Measurements from ENCODE around the gene ITIH5. TPM values are rescaled to one million over a fixed set of nuclear protein-coding genes. Genes with fewer than 3 reads are reported as not detected.

ITIH5 gene
- total and polyA plus RNA-seq, 8 donors: 4.4 to 28.6 (median 9.4) TPM

GRCh38 chr10:7592627-7593026 is 74.1 kb downstream of the ITIH5 start:
- FAIRE-seq (no peak), DNase-seq (no peak), ATAC-seq (no peak)
- intact Hi-C loops (cut with DNase I): no loop called here
- no peak overlapping the region for H3K4me3 ChIP-seq
- 80 to 82% methylated on average over 5 of the region's 5 CpGs for WGBS, 2 donors
- TF ChIP-seq CTCF (IDR thresholded peaks at IDR 0.05): no peak
- no peaks in the 10 kb centered on the region for H3K9me3 ChIP-seq
- H3K36me3 ChIP-seq: no peaks in the 10 kb centered on the region
- H3K27me3 ChIP-seq: no peaks in the 10 kb centered on the region
- H3K4me1 ChIP-seq: no peaks in the 10 kb centered on the region
- H3K27ac ChIP-seq: no peak overlapping the region

- FAIRE-seq (no peak), DNase-seq (no peak), ATAC-seq (no peak)
- no peak for TF ChIP-seq CTCF (IDR thresholded peaks at IDR 0.05)
- WGBS, 2 donors: 68 to 91% methylated on average over 9 of the region's 9 CpGs
- H3K27me3 ChIP-seq: no peaks in the 10 kb centered on the region
- no peak overlapping the region for H3K4me3 ChIP-seq
- intact Hi-C loops (cut with DNase I): no loop called here
- H3K27ac ChIP-seq: no peak overlapping the region
- H3K9me3 ChIP-seq: no peaks in the 10 kb centered on the region
- H3K4me1 ChIP-seq: no peaks in the 10 kb centered on the region
- no peaks in the 10 kb centered on the region for H3K36me3 ChIP-seq
Measured at GRCh38 chr10:7590271-7590670, 76.5 kb downstream of the ITIH5 start.

DNA sequence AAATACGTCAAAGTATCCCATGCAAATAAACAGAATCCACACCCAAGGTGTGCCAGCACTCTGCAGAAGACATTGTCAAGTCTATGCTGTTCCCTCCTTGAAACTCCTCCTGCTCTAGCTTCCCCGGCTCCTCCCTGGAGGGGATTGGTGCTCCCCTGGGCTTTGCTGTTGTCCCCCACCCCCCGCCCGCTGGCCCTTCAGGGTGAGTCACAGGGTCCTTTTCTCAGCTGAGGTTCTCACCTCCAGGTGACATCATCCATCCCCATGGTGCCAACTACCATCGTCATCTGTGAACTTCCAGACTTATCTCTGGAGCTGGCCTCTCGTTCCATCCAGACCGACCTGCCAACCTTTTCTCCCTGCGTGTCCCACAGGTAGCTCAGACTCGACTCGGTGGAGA is 77.0 kb downstream of the ITIH5 start:
- Histone ChIP-seq H3K4me3 (no peak overlapping the region), H3K9me3 (no peaks in the 10 kb centered on the region), H3K36me3 (no peaks in the 10 kb centered on the region), H3K27me3 (no peaks in the 10 kb centered on the region), H3K27ac (no peak overlapping the region), H3K4me1 (no peaks in the 10 kb centered on the region)
- 54 to 81% methylated on average over 10 of the region's 10 CpGs for WGBS, 2 donors
- TF ChIP-seq CTCF (IDR thresholded peaks at IDR 0.05): no peak
- ATAC-seq (no peak), DNase-seq (no peak), FAIRE-seq (no peak)
- intact Hi-C loops (cut with DNase I): no loop called here

DNA sequence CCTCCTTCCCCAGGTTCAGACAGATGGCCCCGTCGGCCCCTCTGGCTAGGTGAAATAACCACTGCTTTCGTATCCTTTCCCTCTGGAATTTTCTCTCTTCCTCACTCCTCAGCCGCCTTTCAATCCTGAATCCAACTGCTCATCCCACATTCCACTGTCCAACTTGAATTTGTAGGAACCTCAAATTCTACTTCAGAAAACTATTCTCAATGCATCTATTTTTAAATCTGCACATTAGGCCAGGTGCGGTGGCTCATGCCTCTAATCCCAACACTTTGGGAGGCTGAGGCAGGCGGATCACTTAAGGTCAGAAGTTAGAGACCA is 78.9 kb downstream of the ITIH5 start:
- no peak overlapping the region for H3K27ac ChIP-seq
- intact Hi-C loops (cut with DNase I): no loop called here
- no peak for ATAC-seq
- DNase-seq: no peak
- H3K4me1 ChIP-seq: no peaks in the 10 kb centered on the region
- TF ChIP-seq CTCF (IDR thresholded peaks at IDR 0.05): no peak
- H3K4me3 ChIP-seq: no peak overlapping the region
- H3K27me3 ChIP-seq: no peaks in the 10 kb centered on the region
- no peak for FAIRE-seq
- no peaks in the 10 kb centered on the region for H3K36me3 ChIP-seq
- WGBS, 2 donors: 78 to 88% methylated on average over 6 of the region's 6 CpGs
- no peaks in the 10 kb centered on the region for H3K9me3 ChIP-seq

DNA sequence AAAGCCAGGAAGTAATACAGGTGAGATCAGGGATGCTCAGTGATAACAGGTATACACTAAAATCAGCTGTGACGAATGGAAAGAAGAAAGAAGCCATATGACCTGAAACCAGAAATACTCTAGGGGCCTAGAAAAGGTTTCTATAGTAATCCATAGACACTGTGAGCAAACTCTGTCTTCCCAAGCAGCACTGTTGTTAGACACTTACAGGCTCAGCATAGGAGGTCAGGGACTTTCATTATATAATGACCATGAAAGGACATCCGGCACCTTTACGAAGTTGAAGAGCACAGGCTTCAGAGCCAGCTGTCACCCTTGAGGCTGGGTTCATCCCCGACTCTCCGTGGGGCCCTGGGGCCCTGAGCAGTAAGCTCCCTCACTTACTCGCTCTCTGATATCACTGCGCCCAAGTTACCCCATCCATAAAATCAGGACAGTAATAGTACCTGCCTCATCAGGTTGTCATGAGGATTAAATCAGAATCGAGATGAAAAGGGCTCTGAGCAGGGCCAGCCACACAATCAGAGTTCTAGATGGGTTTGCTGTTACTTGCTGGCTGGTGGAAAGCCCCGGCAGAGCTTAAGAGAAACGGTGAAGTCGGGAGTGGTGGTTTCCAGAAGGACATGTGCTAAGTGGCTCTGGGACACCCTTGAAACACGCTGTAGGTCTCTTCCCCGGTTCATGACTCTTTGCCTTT is 79.5 kb downstream of the ITIH5 start:
- 67 to 75% methylated on average over 13 of the region's 13 CpGs for WGBS, 2 donors
- no peaks in the 10 kb centered on the region for H3K9me3 ChIP-seq
- DNase-seq (no peak), ATAC-seq (no peak), FAIRE-seq (no peak)
- no peaks in the 10 kb centered on the region for H3K27me3 ChIP-seq
- intact Hi-C loops (cut with DNase I): no loop called here
- H3K27ac ChIP-seq: no peak overlapping the region
- H3K4me1 ChIP-seq: no peaks in the 10 kb centered on the region
- TF ChIP-seq CTCF (IDR thresholded peaks at IDR 0.05): no peak
- no peaks in the 10 kb centered on the region for H3K36me3 ChIP-seq
- H3K4me3 ChIP-seq: no peak overlapping the region

Measured in pancreas (tissue), 10 donors.